ENCODE data around the gene MXI1.
"Not testable (repeated sequence)": the region's sequence is repeated elsewhere in the genome, so short reads cannot be mapped to it uniquely, and the experiment has no call there.

Gene MXI1

DNA sequence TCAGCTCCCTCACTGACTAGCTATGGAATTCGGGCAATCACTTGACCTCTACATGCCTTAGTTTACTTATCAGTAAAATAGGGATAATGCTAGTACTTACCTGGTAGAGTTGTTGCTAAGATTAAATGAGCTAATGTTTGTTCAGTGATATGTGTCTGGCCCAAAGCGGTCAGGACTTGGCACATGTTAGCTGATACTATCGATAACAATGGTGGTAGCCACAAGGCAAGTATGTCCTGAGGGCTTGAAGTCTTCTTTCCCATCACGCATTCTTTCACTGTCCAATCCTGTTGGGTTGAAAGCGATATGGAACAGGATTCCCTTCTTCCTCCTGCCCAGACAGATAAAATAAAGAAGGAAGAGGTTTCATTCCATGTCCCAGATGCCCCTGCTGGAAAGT is 25.5 kb upstream of the MXI1 start:
- DNase-seq, result no peak

DNA sequence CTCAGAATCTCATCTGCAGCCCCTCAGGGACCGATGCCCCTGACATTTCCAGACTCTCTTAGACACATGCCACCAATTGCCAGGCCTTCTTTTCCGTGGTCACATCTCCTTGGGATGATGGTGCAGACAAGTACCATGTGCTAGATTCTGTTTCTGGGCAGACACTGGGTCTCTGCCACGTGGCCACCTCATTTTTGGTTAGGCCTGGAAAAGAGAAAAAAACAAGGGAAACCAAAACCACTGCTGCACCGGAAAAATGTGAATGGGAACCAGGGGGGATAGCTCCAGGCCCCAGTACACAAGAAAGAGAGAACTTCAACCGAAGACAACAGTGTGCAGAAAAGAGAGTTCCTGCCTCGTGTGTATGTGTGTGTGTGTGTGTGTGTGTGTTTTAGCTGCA is 23.0 kb upstream of the MXI1 start:
- DNase-seq, result no peak

DNA sequence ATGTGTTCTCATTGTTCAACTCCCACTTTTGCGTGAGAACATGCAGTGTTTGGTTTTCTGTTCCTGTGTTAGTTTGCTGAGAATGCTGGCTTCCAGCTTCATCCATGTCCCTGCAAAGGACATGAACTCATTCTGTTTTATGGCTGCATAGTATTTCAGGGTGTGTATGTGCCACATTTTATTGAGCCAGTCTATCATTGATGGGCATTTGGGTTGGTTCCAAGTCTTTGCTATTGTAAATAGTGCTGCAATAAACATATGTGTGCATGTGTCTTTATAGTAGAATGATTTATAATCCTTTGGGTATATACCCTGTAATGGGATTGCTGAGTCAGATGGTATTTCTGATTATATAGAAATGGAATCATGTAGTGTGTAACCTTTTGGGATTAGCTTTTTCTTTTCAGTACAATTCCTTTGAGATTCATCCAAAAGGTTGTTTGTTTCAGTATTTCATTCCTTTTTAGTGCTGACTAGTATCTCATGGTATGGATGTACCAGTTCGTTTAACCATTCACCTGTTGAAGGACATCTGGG is 21.7 kb upstream of the MXI1 start:
- DNase-seq, result not testable (repeated sequence)

DNA sequence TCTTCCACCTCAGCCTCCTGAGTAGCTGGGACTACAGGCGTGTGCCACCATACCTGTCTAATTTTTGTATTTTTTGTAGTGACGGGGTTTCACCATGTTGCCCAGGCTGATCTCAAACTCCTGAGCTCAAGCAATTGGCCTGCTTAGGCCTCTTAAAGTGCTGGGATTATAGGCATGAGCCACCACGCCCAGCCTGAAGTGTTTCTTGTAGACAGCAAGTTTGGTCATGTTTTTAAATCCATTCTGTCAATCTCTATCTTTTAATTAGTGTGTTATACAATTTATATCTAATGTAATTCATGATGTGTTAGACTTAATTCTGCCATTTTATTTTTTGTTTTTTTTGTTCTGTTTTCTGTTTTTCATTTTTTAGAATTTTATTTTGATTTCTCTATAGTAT is 17.2 kb upstream of the MXI1 start:
- DNase-seq, result no peak

DNA sequence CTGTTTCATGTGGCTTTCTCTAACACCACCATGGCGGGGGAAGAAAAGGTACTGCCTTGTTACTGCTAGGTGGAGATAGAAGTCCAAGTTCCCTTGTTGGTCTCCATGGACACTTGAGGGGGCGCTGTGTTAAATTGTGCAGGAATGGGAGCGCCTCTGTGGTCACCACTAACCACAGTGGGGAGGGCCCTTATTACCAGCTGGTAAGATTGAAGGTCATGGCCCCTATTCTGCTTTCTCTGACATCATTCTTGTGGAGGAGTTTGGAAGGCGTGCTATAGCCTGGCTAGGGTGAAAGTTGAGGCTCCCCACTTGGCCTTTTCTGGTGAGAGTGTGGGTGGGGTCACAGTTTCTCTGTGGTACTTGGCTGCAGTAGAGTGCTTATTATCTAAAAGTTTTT is 14.9 kb upstream of the MXI1 start:
- peak; percentile 34 for DNase-seq

DNA sequence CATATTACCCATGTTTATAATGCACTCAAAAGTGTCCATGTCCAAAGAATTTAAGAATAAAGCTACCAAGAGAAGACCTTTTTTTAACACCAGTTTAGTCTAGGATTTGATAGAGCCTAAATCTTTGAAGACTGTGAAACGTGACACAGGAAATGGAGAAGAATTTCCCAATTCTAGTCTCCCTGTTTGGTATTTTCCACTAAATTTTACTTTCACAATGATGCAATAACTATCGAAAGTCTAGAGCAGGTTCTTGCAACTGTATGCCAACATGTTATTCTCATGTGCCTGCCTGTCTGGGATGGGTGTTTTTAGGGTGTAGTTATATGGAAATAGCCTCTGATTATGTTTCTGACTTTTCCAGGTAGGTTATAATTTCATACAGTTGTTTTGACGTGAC is 6.9 kb upstream of the MXI1 start:
- DNase-seq, result no peak

DNA sequence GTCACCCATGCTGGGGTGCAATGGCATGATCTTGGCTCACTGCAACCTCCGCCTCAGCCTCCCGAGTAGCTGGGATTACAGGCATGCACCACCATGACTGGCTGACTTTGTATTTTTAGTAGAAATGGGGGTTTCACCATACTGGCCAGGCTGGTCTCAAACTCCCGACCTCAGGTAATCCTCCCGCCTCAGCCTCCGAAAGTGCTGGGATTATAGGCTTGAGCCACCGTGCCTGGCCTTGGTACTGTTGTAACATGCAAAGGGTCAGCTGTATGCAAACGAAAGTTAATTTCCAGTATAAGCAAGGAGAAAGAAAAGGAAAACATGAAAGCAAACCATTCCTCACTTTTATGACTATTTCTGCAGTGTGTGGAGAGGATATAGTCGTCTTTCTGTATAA is 6.4 kb upstream of the MXI1 start:
- DNase-seq, result not testable (repeated sequence)

DNA sequence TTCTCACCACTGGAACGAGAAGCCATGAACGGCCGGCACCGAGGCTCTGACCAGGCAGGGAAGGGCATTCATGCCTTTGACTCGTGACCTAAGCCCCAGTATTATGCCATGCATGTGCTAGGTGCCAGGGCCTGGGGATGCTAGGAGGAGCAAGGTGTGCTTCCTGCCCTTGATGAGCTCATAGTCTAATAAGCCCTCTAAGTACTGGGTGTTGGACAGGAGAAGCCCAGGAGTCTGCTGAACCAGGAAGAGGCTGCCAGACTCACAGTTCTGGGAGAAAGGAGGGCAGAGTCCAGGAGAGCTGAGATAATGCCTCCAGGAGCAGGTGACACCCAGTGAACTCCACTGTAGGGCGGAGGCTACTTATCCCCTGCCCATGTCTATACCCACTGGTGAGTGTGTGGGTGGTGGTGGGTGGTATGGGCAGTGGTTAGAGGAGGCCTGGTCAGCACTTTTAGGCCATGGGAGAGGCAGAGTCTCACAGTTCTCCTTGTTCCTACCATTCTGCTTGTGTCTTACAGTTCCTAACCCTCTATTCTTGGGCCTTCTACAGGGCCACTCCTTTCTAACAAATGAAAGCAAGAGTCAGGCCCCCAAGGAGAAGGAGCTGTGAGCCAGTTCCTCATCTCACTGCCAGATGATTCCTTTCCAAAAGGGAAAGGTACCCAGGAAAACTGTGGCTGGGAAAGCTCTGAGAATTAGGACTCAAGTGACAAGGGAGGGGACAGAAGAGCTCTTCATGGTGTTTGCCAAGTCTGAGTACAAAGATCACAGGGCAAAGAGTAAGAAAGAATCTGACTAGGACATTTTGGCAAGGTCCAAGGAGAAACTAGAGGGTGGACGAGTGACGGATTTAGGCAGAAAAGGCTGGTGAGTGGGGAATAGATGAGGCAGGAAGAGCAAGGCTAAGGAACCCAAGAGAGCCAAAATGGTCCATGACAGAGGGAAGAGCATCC is 3.6 kb upstream of the MXI1 start:
- no peak for DNase-seq

DNA sequence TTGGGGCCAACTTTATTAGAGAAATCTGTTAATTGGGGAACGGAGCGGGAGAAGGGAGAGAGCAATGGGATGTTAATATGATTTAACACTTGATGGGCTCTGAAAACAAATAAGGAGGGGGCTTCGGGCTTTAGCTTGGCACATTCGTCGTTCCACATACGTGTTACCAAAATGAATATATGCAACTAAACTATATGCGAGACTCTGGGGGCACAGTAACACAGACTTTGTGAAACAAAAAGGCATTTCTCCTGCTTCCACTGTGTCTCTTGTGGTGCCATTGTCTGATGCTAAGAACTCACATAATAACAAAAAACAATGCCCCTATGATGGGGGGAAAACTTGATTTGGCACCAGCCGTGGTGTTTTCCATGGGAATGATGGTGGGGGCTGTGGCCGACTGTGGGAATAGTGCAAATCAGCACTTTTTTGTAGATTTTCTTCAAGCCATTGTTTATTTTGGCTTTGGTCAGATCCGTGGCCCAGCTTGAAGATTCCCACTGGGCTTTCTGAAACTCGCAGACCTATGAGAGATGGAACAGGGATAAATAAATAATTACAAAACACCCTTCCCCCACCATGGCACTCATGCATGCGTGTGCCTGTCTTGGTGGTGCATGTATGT is 2.2 kb upstream of the MXI1 start:
- no peak for DNase-seq

DNA sequence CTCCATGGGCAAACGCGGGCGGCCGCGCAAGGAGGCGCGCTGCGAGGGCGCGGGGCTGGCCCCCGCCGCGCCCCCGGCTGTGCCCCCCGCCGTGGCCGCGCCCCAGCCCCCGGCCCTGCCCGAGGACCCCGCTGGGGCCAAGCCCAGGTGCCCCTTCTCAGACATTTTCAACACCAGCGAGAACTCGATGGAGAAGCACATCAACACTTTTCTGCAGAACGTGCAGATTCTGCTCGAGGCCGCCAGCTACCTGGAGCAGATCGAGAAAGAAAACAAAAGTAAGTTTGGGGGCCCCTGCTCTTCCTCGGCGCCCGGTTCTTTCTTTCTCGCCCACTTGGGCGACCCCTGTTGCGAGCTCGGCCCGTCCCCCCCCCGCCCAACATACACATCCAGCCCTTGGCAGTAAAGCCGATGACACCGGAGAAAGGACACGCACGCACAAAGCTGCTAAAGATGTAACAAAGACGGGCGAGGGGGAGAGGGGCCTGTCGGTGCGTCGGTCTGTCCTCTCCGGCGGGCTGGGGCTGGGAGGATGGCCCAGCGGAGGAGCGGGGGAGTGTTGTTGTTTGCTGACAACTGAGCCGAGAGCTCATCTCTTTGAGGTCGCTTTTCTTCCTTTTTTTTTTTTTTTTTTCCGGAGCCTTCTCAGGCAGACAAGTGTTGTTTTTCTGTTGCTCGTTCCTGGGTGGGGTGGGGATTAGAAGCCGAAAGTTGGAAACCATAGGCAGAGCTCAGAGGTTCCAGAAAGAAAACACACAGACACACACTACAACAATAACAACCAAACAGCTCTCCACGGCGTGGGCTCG is 604 bp downstream of the MXI1 start:
- DNase-seq, result peak; percentile 60

DNA sequence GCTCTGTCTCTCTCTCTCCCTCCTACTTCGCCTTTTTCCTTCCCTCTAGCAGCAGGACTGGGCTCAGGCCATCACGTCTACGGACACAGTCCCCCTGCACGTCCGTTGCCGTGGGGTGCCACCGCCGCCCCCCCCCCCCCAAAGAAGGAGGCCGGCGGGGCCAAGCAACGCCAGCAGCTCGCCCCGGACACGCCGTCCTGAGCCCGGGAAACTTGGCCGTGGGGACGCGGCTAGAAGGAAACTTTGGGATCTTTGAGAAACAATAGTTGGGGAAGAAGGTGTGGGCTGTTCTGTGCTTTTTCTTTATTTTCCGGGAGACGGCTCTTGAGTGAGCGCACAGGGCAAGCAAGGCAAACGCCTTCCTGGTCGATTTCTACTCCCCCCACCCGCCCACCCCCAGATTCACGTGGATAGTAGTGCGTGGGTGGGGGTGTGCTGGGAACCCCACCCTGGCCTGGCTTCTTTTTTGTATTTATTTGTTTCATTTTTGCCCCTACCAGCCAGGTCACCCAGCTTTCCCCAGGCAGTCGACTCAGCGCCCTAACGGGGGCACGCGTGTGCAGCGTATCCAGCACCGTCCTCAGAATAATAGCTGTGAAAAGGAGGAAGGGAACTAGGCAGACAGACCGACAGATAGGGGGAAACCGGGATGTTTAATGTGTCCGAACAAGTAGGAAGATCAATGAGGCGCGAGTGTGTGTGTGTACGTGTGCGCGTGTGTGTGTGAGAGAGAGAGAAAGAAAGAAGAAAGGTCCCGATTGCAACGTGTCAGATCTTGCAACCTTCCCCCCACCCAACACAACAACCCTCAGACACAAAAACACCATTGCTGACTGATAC is 1.4 kb downstream of the MXI1 start:
- peak; percentile 54 for DNase-seq

DNA sequence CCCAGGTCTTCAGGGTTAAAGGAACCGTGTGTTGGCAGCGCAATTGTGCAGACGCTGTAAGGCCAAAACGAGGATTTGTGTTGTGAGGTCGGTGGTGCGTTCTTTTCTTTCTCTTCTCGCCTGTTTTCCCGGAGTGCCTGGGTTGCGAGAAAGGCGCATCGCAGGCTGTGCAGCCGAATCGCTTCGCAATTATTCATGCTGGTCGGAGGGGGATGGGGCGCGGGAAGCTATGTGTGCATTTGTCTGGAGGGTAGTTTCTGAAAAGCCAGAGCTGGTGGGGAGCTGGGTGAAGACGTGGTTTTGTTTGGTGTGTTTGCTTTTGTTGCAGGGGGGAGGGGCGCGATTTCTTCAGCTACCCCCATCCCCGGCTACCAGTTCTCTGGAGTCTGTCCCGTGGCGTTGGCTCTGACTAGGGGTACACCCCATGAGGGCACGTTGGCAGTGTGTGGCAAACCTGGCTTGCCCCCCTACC is 2.1 kb downstream of the MXI1 start:
- peak; percentile 79 for DNase-seq

DNA sequence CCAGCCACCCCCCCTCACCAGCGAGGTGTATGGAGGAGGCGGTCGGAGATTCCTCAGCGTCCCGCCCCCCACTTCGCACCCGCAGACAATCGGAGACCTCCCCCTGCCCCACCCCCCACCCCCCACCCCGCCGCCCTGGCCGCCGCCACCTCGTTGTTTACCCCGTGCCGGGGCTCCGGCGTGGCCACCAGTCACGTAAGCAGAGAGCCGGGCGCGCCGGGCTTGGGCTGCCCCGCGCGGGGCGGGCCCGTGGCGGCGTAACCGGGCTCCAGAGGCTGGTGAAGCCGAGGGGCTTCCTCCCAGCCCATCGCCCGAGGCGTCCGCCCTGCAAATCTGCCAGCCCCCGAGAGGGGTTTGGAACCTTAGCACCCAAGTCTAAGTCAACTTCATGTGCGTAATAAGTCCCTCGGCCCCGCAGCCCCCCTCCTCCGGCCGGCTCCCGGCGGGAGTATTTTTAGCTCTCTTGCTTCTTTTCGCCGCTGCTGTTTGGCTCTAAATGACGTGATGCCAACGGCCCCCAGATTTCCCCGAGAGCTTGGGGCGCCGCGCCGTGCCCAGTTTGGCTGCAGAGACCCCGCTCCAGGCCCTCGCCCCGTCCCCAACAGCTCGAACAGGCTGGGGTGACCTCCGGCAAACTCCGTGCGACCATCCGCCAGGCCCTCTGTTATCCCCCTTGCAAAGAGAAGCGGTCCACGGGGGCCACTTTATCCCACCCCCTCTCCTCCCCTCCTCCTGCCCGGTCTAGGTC is 2.7 kb downstream of the MXI1 start:
- peak; percentile 57 for DNase-seq

DNA sequence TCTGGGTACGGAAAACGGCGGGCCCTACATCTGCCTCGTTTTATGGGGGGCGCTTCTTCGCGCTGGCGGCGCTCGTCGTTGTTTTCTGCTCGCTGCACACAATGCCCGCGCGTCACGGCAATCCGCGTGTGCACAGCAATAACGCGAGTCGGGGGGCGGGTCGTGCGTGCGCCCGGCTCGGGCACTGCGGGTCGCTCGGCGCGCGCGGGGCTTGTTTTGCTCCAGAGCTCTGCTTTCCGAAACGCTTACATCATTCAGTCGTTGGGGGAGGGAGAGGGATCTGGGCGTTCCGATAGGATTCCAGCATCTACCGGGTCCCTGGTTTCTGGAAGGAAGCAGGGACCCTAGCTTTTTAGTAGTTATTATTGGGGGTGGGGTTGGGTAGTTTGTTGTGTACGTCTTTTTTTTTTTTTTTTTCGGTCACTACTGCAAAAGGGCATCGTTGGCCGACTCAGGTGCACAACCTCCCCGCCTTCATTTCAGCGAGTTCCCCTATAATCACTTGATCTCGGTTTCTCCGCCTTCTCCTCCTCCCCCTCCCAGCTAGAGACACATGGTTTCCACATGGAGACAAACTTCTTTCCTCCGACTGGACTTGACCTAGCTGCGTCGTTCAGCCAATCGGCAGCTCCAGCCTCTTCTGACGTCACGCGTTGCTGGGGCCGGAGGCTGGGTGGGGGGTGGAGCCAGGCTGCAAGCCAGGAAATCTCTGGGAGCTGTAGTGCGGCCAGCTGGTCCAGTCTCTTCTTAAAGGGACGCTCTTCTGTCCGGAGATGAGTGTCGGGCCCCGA is 3.5 kb downstream of the MXI1 start:
- DNase-seq, result peak; percentile 97

DNA sequence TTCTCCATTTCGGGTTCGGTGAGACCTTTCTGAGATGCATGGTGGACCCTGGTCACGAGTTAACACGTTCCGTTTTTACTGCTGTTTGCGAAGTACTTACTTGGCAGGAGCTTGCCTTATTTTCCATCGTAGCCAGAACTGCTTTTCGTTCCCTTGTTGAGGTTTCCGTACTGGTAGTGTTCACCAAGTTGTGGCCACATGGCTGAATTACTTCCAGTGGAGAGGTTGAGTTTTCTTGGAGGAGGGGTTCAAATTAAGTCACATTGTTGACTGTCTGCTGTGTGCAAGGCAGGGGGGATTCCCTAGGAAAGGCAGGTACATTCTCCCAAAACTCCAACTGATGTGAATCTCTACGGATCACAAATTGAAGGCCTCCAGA is 4.0 kb downstream of the MXI1 start:
- DNase-seq, result no peak

DNA sequence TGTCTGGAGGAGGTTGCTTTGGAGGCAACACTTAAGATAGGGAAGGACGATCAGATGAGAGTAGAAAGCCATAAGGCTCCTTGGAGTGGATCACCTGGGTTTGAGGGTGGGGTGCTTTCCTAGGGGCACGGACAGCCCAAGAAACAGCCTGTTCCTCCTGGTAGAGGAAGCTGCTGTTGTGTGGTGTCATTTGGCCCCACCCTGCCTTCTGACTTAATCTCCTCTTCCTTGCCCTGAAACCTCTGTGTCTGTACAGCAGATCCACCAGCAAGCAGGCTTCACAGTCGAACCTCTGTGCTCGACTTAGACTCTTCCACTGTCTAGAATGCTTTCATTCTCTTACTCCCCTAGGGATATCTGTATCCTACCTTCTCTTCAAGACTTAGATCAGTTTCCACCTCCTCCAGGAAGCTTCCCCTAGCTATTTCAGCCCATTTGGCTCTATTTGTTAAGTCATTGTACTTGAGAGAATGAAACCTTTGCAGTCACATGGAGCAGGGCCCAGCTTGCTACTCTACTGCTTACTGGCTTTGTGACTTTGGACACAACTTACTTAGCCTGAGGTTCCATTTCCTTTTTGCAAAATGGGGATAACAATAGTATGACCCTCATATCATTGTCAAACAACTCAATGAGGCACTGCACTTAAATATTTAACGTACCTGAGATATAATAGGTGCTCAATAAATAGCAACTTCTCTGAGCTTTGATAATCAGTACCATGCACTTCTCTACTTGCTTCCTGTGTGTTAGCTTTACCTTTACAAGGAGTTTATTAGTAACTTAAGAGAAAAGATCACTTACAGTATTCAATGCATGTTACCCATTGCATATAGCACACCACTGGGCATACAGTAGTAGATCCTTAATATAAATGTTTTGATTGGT is 5.0 kb downstream of the MXI1 start:
- DNase-seq, result peak; percentile 43

DNA sequence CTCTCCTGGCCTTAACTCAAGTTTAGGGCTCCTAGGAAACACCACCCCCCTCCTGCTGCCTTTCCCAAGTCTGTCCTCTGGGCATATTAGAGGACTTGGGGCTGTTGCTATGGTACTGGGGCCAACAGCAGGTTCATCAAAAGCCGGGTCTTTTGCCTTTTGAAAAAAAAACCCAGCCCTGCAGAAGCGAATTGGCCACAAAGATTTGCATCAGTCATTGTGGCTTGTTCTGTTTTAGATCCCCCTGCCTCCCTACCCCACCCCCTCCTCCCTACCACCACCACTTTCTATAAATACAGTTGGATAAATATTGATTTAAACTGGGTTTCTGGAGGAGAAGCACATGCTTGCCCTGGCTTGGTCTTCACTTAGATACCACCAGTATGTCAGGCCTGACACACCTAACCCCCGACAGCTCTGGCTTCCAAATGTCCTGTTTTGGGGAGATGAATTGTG is 7.0 kb downstream of the MXI1 start:
- DNase-seq, result no peak

DNA sequence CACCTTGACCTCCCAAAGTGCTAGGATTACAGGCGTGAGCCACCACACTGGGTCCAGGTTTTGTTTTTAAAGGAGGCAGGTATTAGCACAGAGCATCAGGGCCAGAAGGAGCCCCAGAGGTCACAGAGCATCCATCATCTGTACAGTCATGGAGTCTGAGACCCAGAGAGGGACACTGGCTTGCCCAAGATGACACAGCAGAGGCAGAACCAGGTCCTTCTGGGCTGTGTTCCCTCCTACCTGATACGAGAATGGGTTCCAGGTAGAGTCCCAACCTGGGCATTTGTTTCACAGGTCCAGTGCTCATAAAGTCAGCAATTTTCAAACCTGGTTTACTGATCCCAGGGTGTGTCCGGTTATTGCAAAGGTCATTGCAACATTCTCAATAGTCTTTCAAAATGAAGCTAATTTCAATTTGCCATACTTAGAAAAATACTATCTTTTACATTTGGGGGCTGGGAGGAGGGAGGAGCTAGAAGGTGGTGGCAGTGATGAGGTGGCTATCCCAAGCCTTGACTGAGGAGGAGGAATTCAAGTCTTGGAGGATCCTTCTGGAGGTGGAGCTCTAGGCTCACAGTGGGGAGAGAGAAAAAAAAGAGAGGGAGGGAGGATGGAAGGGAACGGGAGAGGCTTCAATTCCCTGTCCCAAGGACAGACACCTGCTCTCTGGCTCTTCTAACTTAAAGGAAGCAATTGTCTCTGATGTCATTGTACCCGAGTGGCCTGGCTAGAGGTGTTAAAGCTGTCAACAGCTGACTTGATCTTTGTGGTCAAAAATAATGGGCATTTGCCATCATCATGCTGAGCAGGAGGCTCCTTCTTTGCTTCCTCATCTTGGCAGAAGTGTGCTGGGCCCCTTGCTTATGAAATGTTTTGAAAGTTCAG is 8.1 kb downstream of the MXI1 start:
- no peak for DNase-seq

Data from stimulated activated CD8-positive, alpha-beta memory T cell treated with anti-CD3 and anti-CD28 coated beads, Interleukin-4, amount 100 ng/mL, for 48 hours (primary cell).